Head of caudate nucleus (tissue), 42 donors: ENCODE data around the gene SUN2.

ENCODE experiments used
- DNase-seq, 42 donors: peaks; one replicate each; pipeline versions ENCODE4 v3.0.0 to v3.0.0-alpha.2; 2020 to 2021; ENCODE audit warnings: mixed read lengths in 7 of 42
- intact Hi-C: fragments of 100-400 bp; cut with DNase I; formaldehyde crosslinking; loops from one replicate; pipeline ENCODE4 v1.15.0; 2022

SUN2 gene

GRCh38 chr22:38740754-38741153 lies 15.0 kb downstream of the SUN2 start:
- intact Hi-C loops = no loop called here
- no peak for DNase-seq

- intact Hi-C loops = no loop called here
- no peak for DNase-seq
These were observed 15.6 kb downstream of the SUN2 start for GRCh38 chr22:38740116-38740723.

GRCh38 chr22:38739300-38740055 lies 16.3 kb downstream of the SUN2 start:
- intact Hi-C loops = no loop called here
- no peak for DNase-seq

- DNase-seq = no peak
- intact Hi-C loops = no loop called here
These were observed 17.2 kb downstream of the SUN2 start for GRCh38 chr22:38738475-38739070.

GRCh38 chr22:38737302-38738060 lies 18.3 kb downstream of the SUN2 start:
- no peak for DNase-seq
- intact Hi-C loops = no loop called here

- intact Hi-C loops = no loop called here
- peak in 34 of 42 donors; percentile 50 to 92 (median 74) for DNase-seq
These were observed 19.6 kb downstream of the SUN2 start for GRCh38 chr22:38736257-38736570.

DNA sequence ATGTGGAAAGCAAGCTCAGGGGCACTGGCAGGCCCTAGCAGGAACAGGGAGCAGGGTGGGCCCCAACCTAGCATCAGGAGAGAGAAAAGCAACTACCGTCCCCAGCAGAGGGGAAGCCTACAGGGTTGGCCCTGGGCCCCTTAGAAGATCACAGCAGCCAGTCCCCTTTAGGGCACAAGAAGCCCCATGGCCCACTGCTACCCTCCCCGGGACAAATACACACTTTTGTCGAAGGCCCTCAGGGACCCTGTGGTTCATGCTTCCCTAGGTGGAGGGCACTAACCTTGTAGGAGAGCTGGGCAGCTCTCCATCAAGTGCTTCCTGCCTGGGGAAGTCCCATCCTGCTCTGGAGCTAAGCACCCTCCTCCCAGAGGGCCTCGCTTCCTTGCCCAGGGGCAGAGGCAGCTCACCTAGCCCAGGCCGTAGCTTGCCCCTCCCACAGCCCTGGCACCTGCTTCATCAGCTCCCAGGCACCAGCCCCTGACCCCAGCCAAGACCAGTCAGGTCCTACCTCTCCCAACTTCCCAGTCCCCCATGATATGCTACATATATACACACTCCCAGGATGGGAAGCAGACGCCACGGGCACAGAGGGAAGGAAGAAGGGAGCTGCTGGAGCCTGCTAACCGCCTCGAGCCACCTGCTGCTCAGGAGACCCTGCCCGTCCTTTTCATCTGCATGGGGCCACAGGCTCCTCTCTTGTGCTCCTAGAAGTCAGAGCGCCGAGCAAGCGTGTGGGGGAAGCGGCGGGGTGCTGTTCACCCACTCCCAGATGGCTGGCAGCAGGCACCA lies 20.1 kb downstream of the SUN2 start:
- intact Hi-C loops = no loop called here
- peak in 9 of 42 donors; percentile 13 to 88 (median 70) for DNase-seq

DNA sequence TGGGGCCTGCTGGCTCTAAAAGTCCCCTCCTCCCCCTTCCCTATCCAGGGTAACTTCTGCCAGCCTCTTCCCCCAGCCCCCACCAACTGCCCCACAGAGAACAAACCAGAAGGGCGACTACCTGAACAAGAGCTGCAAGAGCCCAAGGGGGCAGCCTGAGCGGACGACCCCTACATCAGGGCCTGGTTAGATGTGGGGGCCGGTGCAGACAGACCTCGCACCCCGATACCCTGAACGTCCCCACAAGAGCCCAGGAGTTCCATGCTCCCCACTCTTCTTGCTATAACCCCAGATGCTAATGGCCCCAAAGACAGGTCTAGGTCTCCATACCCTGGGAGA lies 20.7 kb downstream of the SUN2 start:
- DNase-seq = peak in 1 of 42 donors; percentile 12

DNA sequence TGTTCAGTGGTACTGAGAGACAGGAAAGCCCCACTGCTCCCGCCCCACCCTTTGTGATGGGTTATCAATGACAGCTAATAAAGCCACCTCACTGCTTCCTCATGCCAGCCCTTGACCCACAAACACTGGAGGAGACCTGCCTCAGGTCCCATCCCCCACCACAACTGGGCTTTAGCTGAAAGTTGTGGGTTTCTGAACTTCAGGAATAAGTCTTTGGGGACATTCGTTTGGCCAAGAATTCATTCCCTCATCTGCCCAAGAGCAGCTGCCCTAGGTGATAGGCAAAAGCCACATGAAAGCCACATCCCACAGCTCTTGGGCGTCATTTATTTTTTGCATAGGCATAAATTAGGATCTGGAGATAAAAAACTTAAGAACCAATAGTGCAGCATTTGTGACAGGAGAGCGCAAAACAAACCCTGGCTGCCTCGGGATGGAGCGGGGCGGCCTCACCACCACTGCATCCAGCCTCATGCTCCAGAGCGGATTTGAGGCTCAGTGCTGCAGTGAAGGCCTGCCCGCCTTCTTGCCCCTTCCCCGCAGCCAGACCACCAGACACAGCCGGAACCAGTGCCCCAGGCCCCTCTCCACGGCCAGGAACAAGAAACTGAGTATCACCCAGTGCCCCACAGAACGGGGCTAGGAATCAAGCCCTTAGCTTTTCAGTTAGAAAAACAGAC lies 21.2 kb downstream of the SUN2 start:
- DNase-seq = peak in 4 of 42 donors; percentile 15 to 34 (median 22)
- intact Hi-C loops = no loop called here

More for the DNA sequence above, 20.7 kb downstream of the SUN2 start:
- intact Hi-C loops = no loop called here

- DNase-seq = peak; percentile 65 to 95 (median 88)
- intact Hi-C loops = no loop called here
These were observed 21.9 kb downstream of the SUN2 start for GRCh38 chr22:38733724-38734381.

- peak in 37 of 42 donors; percentile 54 to 87 (median 72) for DNase-seq
- intact Hi-C loops = no loop called here
These were observed 22.5 kb downstream of the SUN2 start for GRCh38 chr22:38733329-38733723.

GRCh38 chr22:38732251-38732815 lies 23.5 kb downstream of the SUN2 start:
- peak in 5 of 42 donors; percentile 23 to 60 (median 50) for DNase-seq
- intact Hi-C loops = no loop called here

DNA sequence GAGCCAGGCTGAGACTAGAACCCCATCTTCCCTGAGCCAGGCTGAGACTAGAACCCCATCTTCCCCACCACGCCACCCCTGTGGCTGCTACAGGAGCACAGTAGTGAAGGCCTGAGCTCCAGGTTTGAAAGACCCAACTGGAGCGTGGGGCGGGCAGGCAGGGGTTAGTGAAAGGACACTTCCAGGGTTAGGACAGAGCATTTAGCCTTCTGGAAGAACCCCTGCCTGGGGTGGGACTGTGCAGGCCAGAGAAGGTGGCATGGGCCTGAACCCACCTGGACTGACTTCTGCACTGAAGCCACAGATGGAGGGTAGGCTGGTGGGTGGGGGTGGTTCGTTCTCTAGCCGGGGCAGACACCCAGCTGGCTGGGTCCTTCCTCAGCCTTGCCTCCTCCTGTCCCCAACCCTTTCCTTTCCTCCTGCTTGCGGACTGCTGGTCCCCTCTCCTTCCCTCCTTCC lies 24.1 kb downstream of the SUN2 start:
- peak in 1 of 42 donors; percentile 33 for DNase-seq
- intact Hi-C loops = no loop called here

DNA sequence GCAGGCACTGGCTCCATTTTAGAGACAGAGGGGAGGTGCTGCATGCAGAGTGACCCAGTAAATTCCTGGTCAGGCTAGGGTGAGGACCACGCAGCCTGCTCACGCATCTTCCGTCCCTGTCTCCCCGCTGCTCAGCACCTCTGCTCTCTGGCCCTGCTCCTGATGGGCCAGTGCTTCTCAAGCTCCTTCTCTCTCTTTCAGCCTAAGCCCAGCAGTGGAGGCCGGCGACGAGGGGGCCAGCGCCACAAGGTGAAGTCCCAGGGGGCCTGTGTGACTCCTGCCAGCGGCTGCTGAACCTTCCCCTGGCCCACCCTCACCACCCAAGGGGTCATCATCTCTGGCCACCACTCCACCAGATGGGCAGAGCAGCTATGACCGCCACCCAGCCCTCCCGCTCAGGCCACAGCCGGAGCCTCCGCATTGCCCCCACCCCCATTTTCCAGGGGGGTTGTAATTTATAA lies 25.4 kb downstream of the SUN2 start:
- intact Hi-C loops = no loop called here
- peak in 1 of 42 donors; percentile 18 for DNase-seq

DNA sequence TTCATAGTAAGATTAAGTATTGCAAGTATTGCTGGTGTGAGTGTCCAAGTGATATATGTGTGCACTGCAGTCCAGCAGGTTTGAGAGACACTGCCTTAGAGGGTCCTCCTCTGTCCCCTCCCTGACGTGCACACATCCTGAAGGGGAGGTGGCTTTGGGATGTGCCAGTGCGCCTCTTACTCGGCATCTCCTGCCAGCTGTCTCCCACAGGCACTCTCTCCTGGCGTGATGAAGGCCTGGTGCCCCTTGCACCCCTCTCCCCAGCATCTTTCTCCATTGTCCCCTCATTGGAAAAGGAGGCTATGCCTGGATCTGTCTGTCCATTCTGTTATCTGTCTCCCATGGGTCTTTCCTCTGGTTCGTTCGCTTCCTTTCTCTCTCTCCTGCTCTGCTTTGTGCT lies 25.9 kb downstream of the SUN2 start:
- intact Hi-C loops = no loop called here
- DNase-seq = peak in 1 of 42 donors; percentile 22

DNA sequence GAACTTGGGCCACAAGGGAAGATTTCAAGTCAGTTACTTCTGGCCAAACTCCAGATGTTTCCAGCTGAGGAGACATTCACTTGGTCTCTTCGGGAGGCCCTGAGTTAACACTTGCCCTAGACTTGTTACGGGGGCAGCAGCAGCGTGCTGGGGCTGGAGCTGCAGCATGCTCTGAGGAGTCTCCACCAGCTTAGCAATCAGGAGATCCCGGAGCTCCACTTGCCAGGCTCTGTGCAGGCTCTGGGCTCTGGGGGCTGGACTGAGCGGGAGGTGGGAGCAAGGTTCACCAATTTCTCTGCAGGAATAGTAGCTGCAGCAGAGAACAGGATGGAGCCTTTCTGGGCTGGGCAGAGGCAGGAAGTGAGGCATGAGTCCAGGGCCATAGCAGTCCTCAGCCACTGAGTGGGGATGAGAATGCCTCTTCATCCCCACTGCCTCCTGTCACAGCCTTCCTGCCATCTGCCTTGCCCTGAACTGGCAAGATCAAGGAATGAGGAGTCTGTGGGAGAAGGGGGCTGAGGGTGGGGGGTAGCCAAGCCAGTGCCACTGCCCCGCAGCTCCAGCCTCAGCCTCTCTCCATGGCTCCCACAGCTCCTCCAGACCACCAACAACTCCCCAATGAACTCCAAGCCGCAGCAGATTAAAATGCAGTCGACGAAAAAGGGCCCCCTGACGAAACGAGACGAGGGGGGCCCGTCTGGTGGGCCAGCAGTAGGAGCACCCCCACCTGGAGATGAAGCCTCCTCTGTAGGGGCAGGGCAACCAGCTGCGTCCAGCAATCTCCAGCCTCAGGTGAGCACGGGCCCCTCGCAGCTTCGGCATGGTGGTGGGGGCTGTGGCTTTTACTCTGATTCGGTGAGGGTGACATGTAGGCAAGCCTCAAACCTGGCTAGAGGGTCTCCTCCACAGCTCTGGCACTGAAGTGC lies 26.7 kb downstream of the SUN2 start:
- peak in 1 of 42 donors; percentile 17 for DNase-seq
- intact Hi-C loops = no loop called here
